ENCODE results near the gene SLC37A4. TPM values are rescaled to one million over a fixed set of nuclear protein-coding genes. Genes with fewer than 3 reads are reported as not detected.

SLC37A4 gene
- total and polyA plus RNA-seq, 2 of the 13 experiments (the other 11 are each of a cell fraction or from before 2014, with no cell fraction given), result 43.0 to 56.1 TPM

DNA sequence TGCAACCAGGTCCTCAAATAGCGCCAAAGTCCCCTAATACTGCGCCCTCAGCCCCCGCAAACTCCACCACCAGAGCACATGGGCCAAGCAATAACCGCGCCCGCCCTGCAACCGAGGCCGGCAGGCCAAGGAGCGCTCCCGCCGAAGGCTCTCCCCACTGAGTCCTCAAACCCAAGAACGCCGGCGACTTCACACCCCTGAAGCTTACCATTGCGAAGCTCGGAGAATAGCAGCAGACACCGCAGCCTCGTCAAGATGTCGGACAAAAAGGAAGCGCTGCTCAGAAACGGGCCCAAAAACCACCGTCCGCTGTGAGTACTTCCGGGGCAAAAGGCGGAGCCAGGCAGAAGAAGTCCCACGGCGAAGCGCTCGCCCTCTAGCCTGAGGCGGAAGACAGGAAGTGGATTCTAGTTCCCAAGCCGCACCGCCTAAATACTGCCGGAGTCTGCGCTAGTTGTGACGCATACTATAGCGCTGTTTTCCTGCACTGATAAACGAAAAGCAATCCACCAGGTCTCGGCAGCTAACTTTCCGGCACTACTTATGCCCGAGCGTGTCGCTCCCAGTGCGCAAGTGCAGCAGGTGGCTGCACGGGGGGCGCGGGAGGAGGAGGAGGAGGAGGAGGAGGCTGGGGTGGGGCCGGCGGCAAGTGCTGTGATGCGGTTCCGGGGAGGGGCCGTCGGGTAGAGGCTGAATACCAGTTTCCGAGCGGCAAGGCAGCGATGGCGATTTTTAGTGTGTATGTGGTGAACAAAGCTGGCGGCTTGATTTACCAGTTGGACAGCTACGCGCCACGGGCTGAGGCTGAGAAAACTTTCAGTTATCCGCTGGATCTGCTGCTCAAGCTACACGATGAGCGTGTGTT, 12.4 kb downstream of the SLC37A4 start, which contains the start of the genes RPS25 and TRAPPC4 (continued):
- 0 out of 2 replicates have a peak, but pooled peaks have one; percentile 13 for TF ChIP-seq ZNF274 (CRISPR knock-in tag; IDR thresholded peaks at IDR 0.05)
- TF ChIP-seq, protein P1, sequence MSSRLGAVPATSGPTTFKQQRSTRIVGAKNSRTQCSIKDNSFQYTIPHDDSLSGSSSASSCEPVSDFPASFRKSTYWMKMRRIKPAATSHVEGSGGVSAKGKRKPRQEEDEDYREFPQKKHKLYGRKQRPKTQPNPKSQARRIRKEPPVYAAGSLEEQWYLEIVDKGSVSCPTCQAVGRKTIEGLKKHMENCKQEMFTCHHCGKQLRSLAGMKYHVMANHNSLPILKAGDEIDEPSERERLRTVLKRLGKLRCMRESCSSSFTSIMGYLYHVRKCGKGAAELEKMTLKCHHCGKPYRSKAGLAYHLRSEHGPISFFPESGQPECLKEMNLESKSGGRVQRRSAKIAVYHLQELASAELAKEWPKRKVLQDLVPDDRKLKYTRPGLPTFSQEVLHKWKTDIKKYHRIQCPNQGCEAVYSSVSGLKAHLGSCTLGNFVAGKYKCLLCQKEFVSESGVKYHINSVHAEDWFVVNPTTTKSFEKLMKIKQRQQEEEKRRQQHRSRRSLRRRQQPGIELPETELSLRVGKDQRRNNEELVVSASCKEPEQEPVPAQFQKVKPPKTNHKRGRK (CRISPR knock-in tag; IDR thresholded peaks at IDR 0.05), result no peak
- peak; percentile 92 for TF ChIP-seq HDAC1 (CRISPR knock-in tag; IDR thresholded peaks at IDR 0.05)
- peak; percentile 74; the same call in 1 of the 2 replicates for TF ChIP-seq HNRNPL (IDR thresholded peaks at IDR 0.05; ENCODE audit: low read depth, low read length)
- TF ChIP-seq, protein P2, sequence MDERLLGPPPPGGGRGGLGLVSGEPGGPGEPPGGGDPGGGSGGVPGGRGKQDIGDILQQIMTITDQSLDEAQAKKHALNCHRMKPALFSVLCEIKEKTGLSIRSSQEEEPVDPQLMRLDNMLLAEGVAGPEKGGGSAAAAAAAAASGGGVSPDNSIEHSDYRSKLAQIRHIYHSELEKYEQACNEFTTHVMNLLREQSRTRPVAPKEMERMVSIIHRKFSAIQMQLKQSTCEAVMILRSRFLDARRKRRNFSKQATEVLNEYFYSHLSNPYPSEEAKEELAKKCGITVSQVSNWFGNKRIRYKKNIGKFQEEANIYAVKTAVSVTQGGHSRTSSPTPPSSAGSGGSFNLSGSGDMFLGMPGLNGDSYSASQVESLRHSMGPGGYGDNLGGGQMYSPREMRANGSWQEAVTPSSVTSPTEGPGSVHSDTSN (CRISPR knock-in tag; IDR thresholded peaks at IDR 0.05), result no peak
- TF ChIP-seq, protein P3, sequence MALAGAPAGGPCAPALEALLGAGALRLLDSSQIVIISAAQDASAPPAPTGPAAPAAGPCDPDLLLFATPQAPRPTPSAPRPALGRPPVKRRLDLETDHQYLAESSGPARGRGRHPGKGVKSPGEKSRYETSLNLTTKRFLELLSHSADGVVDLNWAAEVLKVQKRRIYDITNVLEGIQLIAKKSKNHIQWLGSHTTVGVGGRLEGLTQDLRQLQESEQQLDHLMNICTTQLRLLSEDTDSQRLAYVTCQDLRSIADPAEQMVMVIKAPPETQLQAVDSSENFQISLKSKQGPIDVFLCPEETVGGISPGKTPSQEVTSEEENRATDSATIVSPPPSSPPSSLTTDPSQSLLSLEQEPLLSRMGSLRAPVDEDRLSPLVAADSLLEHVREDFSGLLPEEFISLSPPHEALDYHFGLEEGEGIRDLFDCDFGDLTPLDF (CRISPR knock-in tag; IDR thresholded peaks at IDR 0.05), result no peak; the same call in 1 of the 2 replicates
- TF ChIP-seq PHF21A (CRISPR knock-in tag; IDR thresholded peaks at IDR 0.05), result peak; percentile 73; the same call in 1 of the 2 replicates
- TF ChIP-seq NR3C1 (CRISPR knock-in tag; IDR thresholded peaks at IDR 0.05), result no peak
- peak; percentile 85; the same call in 1 of the 2 replicates for TF ChIP-seq KDM5B (CRISPR knock-in tag; IDR thresholded peaks at IDR 0.05; ENCODE audit: borderline replicate concordance)
- peak; percentile 85 for TF ChIP-seq ELF3 (CRISPR knock-in tag; IDR thresholded peaks at IDR 0.05)
- peak; percentile 83; the same call in 1 of the 2 replicates for TF ChIP-seq HOXA5 (CRISPR knock-in tag; IDR thresholded peaks at IDR 0.05)
- peak; percentile 94 for TF ChIP-seq MYC (CRISPR knock-in tag; IDR thresholded peaks at IDR 0.05; ENCODE audit: borderline replicate concordance)
- no peak for TF ChIP-seq CENPT (CRISPR knock-in tag; IDR thresholded peaks at IDR 0.05; ENCODE audit: low read depth)
- TF ChIP-seq RORA (CRISPR knock-in tag; IDR thresholded peaks at IDR 0.05), result no peak
- TF ChIP-seq, protein P4, sequence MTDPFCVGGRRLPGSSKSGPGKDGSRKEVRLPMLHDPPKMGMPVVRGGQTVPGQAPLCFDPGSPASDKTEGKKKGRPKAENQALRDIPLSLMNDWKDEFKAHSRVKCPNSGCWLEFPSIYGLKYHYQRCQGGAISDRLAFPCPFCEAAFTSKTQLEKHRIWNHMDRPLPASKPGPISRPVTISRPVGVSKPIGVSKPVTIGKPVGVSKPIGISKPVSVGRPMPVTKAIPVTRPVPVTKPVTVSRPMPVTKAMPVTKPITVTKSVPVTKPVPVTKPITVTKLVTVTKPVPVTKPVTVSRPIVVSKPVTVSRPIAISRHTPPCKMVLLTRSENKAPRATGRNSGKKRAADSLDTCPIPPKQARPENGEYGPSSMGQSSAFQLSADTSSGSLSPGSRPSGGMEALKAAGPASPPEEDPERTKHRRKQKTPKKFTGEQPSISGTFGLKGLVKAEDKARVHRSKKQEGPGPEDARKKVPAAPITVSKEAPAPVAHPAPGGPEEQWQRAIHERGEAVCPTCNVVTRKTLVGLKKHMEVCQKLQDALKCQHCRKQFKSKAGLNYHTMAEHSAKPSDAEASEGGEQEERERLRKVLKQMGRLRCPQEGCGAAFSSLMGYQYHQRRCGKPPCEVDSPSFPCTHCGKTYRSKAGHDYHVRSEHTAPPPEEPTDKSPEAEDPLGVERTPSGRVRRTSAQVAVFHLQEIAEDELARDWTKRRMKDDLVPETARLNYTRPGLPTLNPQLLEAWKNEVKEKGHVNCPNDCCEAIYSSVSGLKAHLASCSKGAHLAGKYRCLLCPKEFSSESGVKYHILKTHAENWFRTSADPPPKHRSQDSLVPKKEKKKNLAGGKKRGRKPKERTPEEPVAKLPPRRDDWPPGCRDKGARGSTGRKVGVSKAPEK (CRISPR knock-in tag; IDR thresholded peaks at IDR 0.05; ENCODE audit: borderline replicate concordance), result no peak
- TF ChIP-seq ZNF224 (CRISPR knock-in tag; IDR thresholded peaks at IDR 0.05), result peak; percentile 51; the same call in 1 of the 2 replicates
- TF ChIP-seq TOPORS (CRISPR knock-in tag; IDR thresholded peaks at IDR 0.05), result no peak; the same call in 1 of the 2 replicates
- no peak for TF ChIP-seq XBP1 (CRISPR knock-in tag; IDR thresholded peaks at IDR 0.05)
- TF ChIP-seq SIX4 (CRISPR knock-in tag; IDR thresholded peaks at IDR 0.05), result no peak; the same call in 1 of the 2 replicates
- peak; percentile 96 for TF ChIP-seq DMAP1 (CRISPR knock-in tag; IDR thresholded peaks at IDR 0.05)
- TF ChIP-seq SUZ12 (IDR thresholded peaks at IDR 0.05; ENCODE audit: low read depth, low read length), result no peak
- TF ChIP-seq, protein P5, sequence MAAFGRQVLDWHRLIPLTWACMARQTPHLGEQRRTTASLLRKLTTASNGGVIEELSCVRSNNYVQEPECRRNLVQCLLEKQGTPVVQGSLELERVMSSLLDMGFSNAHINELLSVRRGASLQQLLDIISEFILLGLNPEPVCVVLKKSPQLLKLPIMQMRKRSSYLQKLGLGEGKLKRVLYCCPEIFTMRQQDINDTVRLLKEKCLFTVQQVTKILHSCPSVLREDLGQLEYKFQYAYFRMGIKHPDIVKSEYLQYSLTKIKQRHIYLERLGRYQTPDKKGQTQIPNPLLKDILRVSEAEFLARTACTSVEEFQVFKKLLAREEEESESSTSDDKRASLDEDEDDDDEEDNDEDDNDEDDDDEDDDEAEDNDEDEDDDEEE (CRISPR knock-in tag; IDR thresholded peaks at IDR 0.05), result 0 out of 2 replicates have a peak, but pooled peaks have one; percentile 36
- no peak for TF ChIP-seq CC2D1A (CRISPR knock-in tag; IDR thresholded peaks at IDR 0.05)

Measured in HepG2 (cell line).